MM.1S (cell line): ENCODE results near the gene AGRP.

Source experiments
- DNase-seq: peaks from one replicate; pipeline ENCODE4 v3.0.0-alpha.2; 2015
- H2AFZ ChIP-seq: fragments of 300-600 bp; sonication (generic); 2 replicates; pipeline ENCODE4 v1.6.0; 2016; ENCODE audit warnings: antibody characterized with exemption, low read length
- H3F3A ChIP-seq: fragments of 300-600 bp; sonication (generic); 2 replicates; pipeline ENCODE4 v1.6.1; 2016; ENCODE audit warnings: mild to moderate bottlenecking, antibody characterized with exemption, low read length, moderate library complexity, mixed read lengths; ENCODE audit not compliant: insufficient read depth
- H3K27ac ChIP-seq: fragments of 300-600 bp; sonication (generic); 2 replicates; pipeline ENCODE4 v1.5.1; 2016; ENCODE audit warnings: mild to moderate bottlenecking, low read length
- H3K27me3 ChIP-seq: fragments of 300-600 bp; sonication (generic); replicated peaks from 2 replicates; pipeline ENCODE4 v1.6.0; 2016; ENCODE audit warnings: low read length; ENCODE audit not compliant: insufficient read depth
- H3K36me3 ChIP-seq: fragments of 300-600 bp; sonication (generic); replicated peaks from 2 replicates; pipeline ENCODE4 v1.6.1; 2016; ENCODE audit warnings: mild to moderate bottlenecking, low read length, mixed read lengths; ENCODE audit not compliant: insufficient read depth
- H3K4me1 ChIP-seq: fragments of 300-600 bp; sonication (generic); 2 replicates; pipeline ENCODE4 v1.6.1; 2016; ENCODE audit warnings: low read length, mixed read lengths
- H3K4me2 ChIP-seq: fragments of 300-600 bp; sonication (generic); 2 replicates; pipeline ENCODE4 v1.6.0; 2016; ENCODE audit warnings: low read depth, low read length
- H3K4me3 ChIP-seq: fragments of 300-600 bp; sonication (generic); 2 replicates; pipeline ENCODE4 v1.5.1; 2016; ENCODE audit warnings: low read length, mixed read lengths
- H3K79me2 ChIP-seq: fragments of 300-600 bp; sonication (generic); 2 replicates; pipeline ENCODE4 v1.6.1; 2016; ENCODE audit warnings: mixed run types, low read length, mixed read lengths
- H3K9ac ChIP-seq: fragments of 300-600 bp; sonication (generic); 2 replicates; pipeline ENCODE4 v1.6.1; 2016; ENCODE audit warnings: low read length, mixed read lengths
- H3K9me2 ChIP-seq: fragments of 300-600 bp; sonication (generic); replicated peaks from 2 replicates; pipeline ENCODE4 v1.6.1; 2016; ENCODE audit warnings: mild to moderate bottlenecking, low read length, mixed read lengths; ENCODE audit not compliant: insufficient read depth
- H3K9me3 ChIP-seq: fragments of 300-600 bp; sonication (generic); replicated peaks from 2 replicates; pipeline ENCODE4 v1.6.1; 2016; ENCODE audit warnings: mild to moderate bottlenecking, low read length, mixed read lengths; ENCODE audit not compliant: insufficient read depth
- H4K20me1 ChIP-seq: fragments of 300-600 bp; sonication (generic); 2 replicates; pipeline ENCODE4 v1.6.1; 2016; ENCODE audit warnings: mild to moderate bottlenecking, low read length, moderate library complexity, mixed read lengths; ENCODE audit not compliant: insufficient read depth
- CTCF ChIP-seq: fragments of 300-600 bp; sonication (generic); IDR thresholded peaks from 2 replicates; pipeline ENCODE4 v1.5.1; 2016; ENCODE audit warnings: antibody characterized with exemption, low read length, mixed read lengths
- EZH2 ChIP-seq: fragments of 300-600 bp; sonication (generic); optimal IDR thresholded peaks from 2 replicates; pipeline ENCODE3; 2017; ENCODE audit warnings: low read depth, mild to moderate bottlenecking, antibody characterized with exemption, low read length, mixed read lengths
- EZH2phosphoT487 ChIP-seq: fragments of 300-600 bp; sonication (generic); IDR thresholded peaks from 2 replicates; pipeline ENCODE4 v1.6.1; 2018; ENCODE audit warnings: antibody characterized with exemption, low read length

Gene AGRP

GRCh38 chr16:67462279-67462655 is 21.1 kb downstream of the AGRP start:
- H3K4me2 ChIP-seq, result no peak overlapping the region
- no peak overlapping the region for H2AFZ ChIP-seq
- H3K9me2 ChIP-seq, result no peaks in the 10 kb centered on the region
- TF ChIP-seq EZH2phosphoT487 (no peak), CTCF (no peak), EZH2 (no peak)
- no peaks in the 10 kb centered on the region for H3K27me3 ChIP-seq
- H3K9ac ChIP-seq, result no peak overlapping the region
- H4K20me1 ChIP-seq, result peaks cover 14% of the 10 kb centered on the region
- H3K4me3 ChIP-seq, result no peak overlapping the region
- H3K4me1 ChIP-seq, result no peaks in the 10 kb centered on the region
- peaks cover 87% of the 10 kb centered on the region for H3K79me2 ChIP-seq
- DNase-seq, result no peak
- H3K36me3 ChIP-seq, result no peaks in the 10 kb centered on the region
- no peaks in the 10 kb centered on the region for H3K9me3 ChIP-seq
- no peaks in the 10 kb centered on the region for H3F3A ChIP-seq
- no peak overlapping the region for H3K27ac ChIP-seq

GRCh38 chr16:67461600-67462278 is 21.6 kb downstream of the AGRP start:
- no peaks in the 10 kb centered on the region for H3K9me3 ChIP-seq
- no peak overlapping the region for H3K9ac ChIP-seq
- no peak overlapping the region for H3K27ac ChIP-seq
- no peaks in the 10 kb centered on the region for H3K4me1 ChIP-seq
- no peaks in the 10 kb centered on the region for H3K9me2 ChIP-seq
- H4K20me1 ChIP-seq, result peaks cover 14% of the 10 kb centered on the region
- TF ChIP-seq EZH2phosphoT487 (no peak), CTCF (no peak), EZH2 (no peak)
- no peaks in the 10 kb centered on the region for H3K27me3 ChIP-seq
- no peaks in the 10 kb centered on the region; the same call in 1 of the 2 replicates for H3F3A ChIP-seq
- H3K4me2 ChIP-seq, result no peak overlapping the region
- H2AFZ ChIP-seq, result no peak overlapping the region
- H3K36me3 ChIP-seq, result no peaks in the 10 kb centered on the region
- H3K4me3 ChIP-seq, result no peak overlapping the region
- H3K79me2 ChIP-seq, result peaks cover 87% of the 10 kb centered on the region
- no peak for DNase-seq

- H3K79me2 ChIP-seq, result peaks cover 84% of the 10 kb centered on the region
- H4K20me1 ChIP-seq, result peaks cover 12% of the 10 kb centered on the region
- no peaks in the 10 kb centered on the region; the same call in 1 of the 2 replicates for H3F3A ChIP-seq
- no peak for TF ChIP-seq EZH2
- no peak for TF ChIP-seq EZH2phosphoT487
- TF ChIP-seq CTCF, result no peak
- H3K9me2 ChIP-seq, result no peaks in the 10 kb centered on the region
- DNase-seq, result no peak
- H3K4me3 ChIP-seq, result no peak overlapping the region
- H3K4me1 ChIP-seq, result no peaks in the 10 kb centered on the region
- H3K9ac ChIP-seq, result no peak overlapping the region
- H3K36me3 ChIP-seq, result no peaks in the 10 kb centered on the region
- no peaks in the 10 kb centered on the region for H3K9me3 ChIP-seq
- no peaks in the 10 kb centered on the region for H3K27me3 ChIP-seq
- no peak overlapping the region for H2AFZ ChIP-seq
- H3K4me2 ChIP-seq, result no peak overlapping the region
- no peak overlapping the region for H3K27ac ChIP-seq
Observed at GRCh38 chr16:67460961-67461360, 22.4 kb downstream of the AGRP start.
